ENCODE results near the gene BRD7.

DNA sequence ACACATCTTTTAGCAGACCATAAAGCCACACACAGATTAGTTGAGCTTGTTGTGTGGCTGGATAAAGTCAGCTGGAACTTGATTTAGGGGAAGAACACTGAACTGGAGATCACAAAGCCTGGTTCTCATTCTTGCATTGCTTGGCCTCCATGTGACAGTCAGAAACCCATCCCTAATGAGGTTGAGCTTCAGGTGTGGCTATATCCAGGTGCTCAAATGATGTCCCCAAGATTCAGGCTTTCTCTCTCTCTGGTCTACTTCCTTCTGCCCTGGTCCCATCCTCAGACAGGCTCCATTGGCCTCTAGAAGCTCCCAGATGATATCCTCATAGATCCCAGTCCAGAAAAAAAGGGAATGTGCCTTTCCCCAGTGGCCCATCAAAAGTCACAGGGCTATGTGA is 9.6 kb upstream of the BRD7 start:
- no peak for TF ChIP-seq POLR2A (IDR thresholded peaks at IDR 0.05)
- TF ChIP-seq, protein P1, sequence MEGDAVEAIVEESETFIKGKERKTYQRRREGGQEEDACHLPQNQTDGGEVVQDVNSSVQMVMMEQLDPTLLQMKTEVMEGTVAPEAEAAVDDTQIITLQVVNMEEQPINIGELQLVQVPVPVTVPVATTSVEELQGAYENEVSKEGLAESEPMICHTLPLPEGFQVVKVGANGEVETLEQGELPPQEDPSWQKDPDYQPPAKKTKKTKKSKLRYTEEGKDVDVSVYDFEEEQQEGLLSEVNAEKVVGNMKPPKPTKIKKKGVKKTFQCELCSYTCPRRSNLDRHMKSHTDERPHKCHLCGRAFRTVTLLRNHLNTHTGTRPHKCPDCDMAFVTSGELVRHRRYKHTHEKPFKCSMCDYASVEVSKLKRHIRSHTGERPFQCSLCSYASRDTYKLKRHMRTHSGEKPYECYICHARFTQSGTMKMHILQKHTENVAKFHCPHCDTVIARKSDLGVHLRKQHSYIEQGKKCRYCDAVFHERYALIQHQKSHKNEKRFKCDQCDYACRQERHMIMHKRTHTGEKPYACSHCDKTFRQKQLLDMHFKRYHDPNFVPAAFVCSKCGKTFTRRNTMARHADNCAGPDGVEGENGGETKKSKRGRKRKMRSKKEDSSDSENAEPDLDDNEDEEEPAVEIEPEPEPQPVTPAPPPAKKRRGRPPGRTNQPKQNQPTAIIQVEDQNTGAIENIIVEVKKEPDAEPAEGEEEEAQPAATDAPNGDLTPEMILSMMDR (IDR thresholded peaks at IDR 0.05), result no peak

Measured in Peyer's patch (tissue), 4 donors.